H9 (cell line): ENCODE results near the gene ZNF414. TPM values are rescaled to one million over a fixed set of nuclear protein-coding genes. Genes with fewer than 3 reads are reported as not detected.

ENCODE experiments used
- DNase-seq: peaks from one replicate; pipeline ENCODE4 v3.0.0-alpha.2; 2017
- H2AFZ ChIP-seq: one replicate; pipeline ENCODE4 v1.6.1; 2013; ENCODE audit warnings: mild to moderate bottlenecking, low read length, control low read depth, moderate library complexity
- H2AK5ac ChIP-seq: 2 replicates; pipeline ENCODE4 v1.6.1; 2013; ENCODE audit warnings: low read length, control low read depth, mixed read lengths; ENCODE audit not compliant: insufficient read length
- H2BK120ac ChIP-seq: one replicate; pipeline ENCODE4 v1.6.1; 2013; ENCODE audit warnings: low read depth, mild to moderate bottlenecking, low read length, control low read depth, inconsistent platforms; ENCODE audit not compliant: poor library complexity, severe bottlenecking
- H2BK12ac ChIP-seq: 2 replicates; pipeline ENCODE4 v1.6.1; 2013; ENCODE audit warnings: low read length, control low read depth, mixed read lengths, low read depth; ENCODE audit not compliant: insufficient read length
- H2BK15ac ChIP-seq: 2 replicates; pipeline ENCODE4 v1.6.1; 2013; ENCODE audit warnings: low read depth, low read length, control low read depth
- H2BK20ac ChIP-seq: one replicate; pipeline ENCODE4 v1.6.1; 2013; ENCODE audit warnings: low read depth, mild to moderate bottlenecking, low read length, control low read depth, inconsistent platforms; ENCODE audit not compliant: poor library complexity, severe bottlenecking
- H2BK5ac ChIP-seq: 2 replicates; pipeline ENCODE4 v1.6.1; 2013; ENCODE audit warnings: low read length, control low read depth, mixed read lengths; ENCODE audit not compliant: insufficient read length
- H3K14ac ChIP-seq: 2 replicates; pipeline ENCODE4 v1.6.1; 2013; ENCODE audit warnings: low read length, control low read depth; ENCODE audit not compliant: insufficient read depth
- H3K18ac ChIP-seq: 2 replicates; pipeline ENCODE4 v1.6.1; 2013; ENCODE audit warnings: low read depth, mild to moderate bottlenecking, mixed read lengths, low read length, control low read depth; ENCODE audit not compliant: insufficient read length
- H3K23ac ChIP-seq: 2 replicates; pipeline ENCODE4 v1.6.1; 2013; ENCODE audit warnings: low read length, control low read depth, mixed read lengths, low read depth; ENCODE audit not compliant: insufficient read length
- H3K23me2 ChIP-seq: 2 replicates; pipeline ENCODE4 v1.6.1; 2013; ENCODE audit warnings: low read depth, mild to moderate bottlenecking, mixed read lengths, low read length, control low read depth; ENCODE audit not compliant: insufficient read length, poor library complexity, severe bottlenecking
- H3K27ac ChIP-seq: 2 replicates; pipeline ENCODE4 v1.5.1; 2013; ENCODE audit warnings: low read length, control low read depth, mixed read lengths, low read depth; ENCODE audit not compliant: insufficient read length
- H3K27me3 ChIP-seq: 2 replicates; pipeline ENCODE4 v1.6.1; 2013; ENCODE audit warnings: low read length, control low read depth, inconsistent platforms; ENCODE audit not compliant: insufficient read depth
- H3K4ac ChIP-seq: 2 replicates; pipeline ENCODE4 v1.6.1; 2013; ENCODE audit warnings: low read depth, mild to moderate bottlenecking, control low read depth, inconsistent platforms, low read length, moderate library complexity
- H3K4me1 ChIP-seq: 2 replicates; pipeline ENCODE4 v1.6.1; 2013; ENCODE audit warnings: low read length, control low read depth, inconsistent platforms; ENCODE audit not compliant: insufficient read depth
- H3K4me2 ChIP-seq: 2 replicates; pipeline ENCODE4 v1.6.1; 2013; ENCODE audit warnings: low read length, control low read depth, mixed read lengths; ENCODE audit not compliant: insufficient read length, insufficient read depth
- H3K56ac ChIP-seq: 2 replicates; pipeline ENCODE4 v1.6.1; 2013; ENCODE audit warnings: low read depth, mild to moderate bottlenecking, mixed read lengths, low read length, control low read depth; ENCODE audit not compliant: insufficient read length
- H3K79me1 ChIP-seq: 2 replicates; pipeline ENCODE4 v1.6.1; 2013; ENCODE audit warnings: low read depth, mild to moderate bottlenecking, moderate library complexity, low read length, control low read depth, inconsistent platforms; ENCODE audit not compliant: insufficient read depth, poor library complexity, severe bottlenecking
- H3K79me2 ChIP-seq: 2 replicates; pipeline ENCODE4 v1.6.1; 2013; ENCODE audit warnings: low read length, control low read depth, inconsistent platforms; ENCODE audit not compliant: insufficient read depth
- H3K9ac ChIP-seq: 2 replicates; pipeline ENCODE4 v1.6.1; 2013; ENCODE audit warnings: low read length, control low read depth, mixed read lengths; ENCODE audit not compliant: insufficient read length; ENCODE audit errors: extremely low read depth
- H3K9me3 ChIP-seq: one replicate; pipeline ENCODE4 v1.6.1; 2013; ENCODE audit warnings: low read depth, low read length, inconsistent platforms; ENCODE audit not compliant: control insufficient read depth
- H3T11ph ChIP-seq: one replicate; pipeline ENCODE4 v1.6.1; 2013; ENCODE audit warnings: mild to moderate bottlenecking, low read length, control low read depth, inconsistent platforms
- H4K20me1 ChIP-seq: one replicate; pipeline ENCODE4 v1.6.1; 2013; ENCODE audit not compliant: control insufficient read depth, insufficient read length, insufficient read depth
- H4K5ac ChIP-seq: 2 replicates; pipeline ENCODE4 v1.6.1; 2013; ENCODE audit warnings: low read depth, mild to moderate bottlenecking, mixed read lengths, low read length, control low read depth; ENCODE audit not compliant: insufficient read length
- H4K8ac ChIP-seq: replicated peaks from 2 replicates; pipeline ENCODE4 v1.6.1; 2013; ENCODE audit warnings: low read length, control low read depth, mixed read lengths, low read depth; ENCODE audit not compliant: insufficient read length
- H4K91ac ChIP-seq: 2 replicates; pipeline ENCODE4 v1.6.1; 2013; ENCODE audit warnings: low read depth, mild to moderate bottlenecking, moderate library complexity, mixed read lengths, low read length, control low read depth; ENCODE audit not compliant: insufficient read length
- H3K27ac Mint-ChIP-seq, 3 experiments: 2 replicates in 2 of 3; 3 replicates in 1 of 3; pipeline ENCODE4 v1.8.0; 2020 to 2021; ENCODE audit warnings: mixed read lengths in 3 of 3, mild to moderate bottlenecking in 1 of 3, moderate library complexity in 1 of 3
- H3K27me3 Mint-ChIP-seq: 2 replicates; pipeline ENCODE4 v1.8.0; 2021; ENCODE audit warnings: low read depth, mild to moderate bottlenecking, moderate library complexity, mixed read lengths
- H3K36me3 Mint-ChIP-seq, 3 experiments: 2 replicates in 2 of 3; 3 replicates in 1 of 3; pipeline ENCODE4 v1.8.0; 2020 to 2021; ENCODE audit warnings: low read depth in 3 of 3, mixed read lengths in 3 of 3; ENCODE audit not compliant: insufficient read depth in 1 of 3
- H3K4me1 Mint-ChIP-seq, 2 experiments: 2 replicates each; pipeline ENCODE4 v1.8.0; 2020; ENCODE audit warnings: mixed read lengths in 2 of 2
- H3K4me3 Mint-ChIP-seq, 2 experiments: 2 replicates in 1 of 2; 3 replicates in 1 of 2; pipeline ENCODE4 v1.8.0; 2020 to 2021; ENCODE audit warnings: mild to moderate bottlenecking in 2 of 2, mixed read lengths in 2 of 2, moderate library complexity in 1 of 2
- H3K9me3 Mint-ChIP-seq, 2 experiments: 2 replicates in 1 of 2; 3 replicates in 1 of 2; pipeline ENCODE4 v1.8.0; 2020; ENCODE audit warnings: mild to moderate bottlenecking in 2 of 2, mixed read lengths in 2 of 2, moderate library complexity in 1 of 2
- CTCF ChIP-seq: fragments of 200-600 bp; sonication (generic); conservative IDR thresholded peaks from 3 replicates; pipeline ENCODE4 v1.8.0; 2021; ENCODE audit warnings: antibody characterized with exemption, mild to moderate bottlenecking
- WGBS: extraction: QIAGEN DNeasy Blood & Tissue Kit; methylation state at CpG from one replicate; pipeline ENCODE4 v1.1.7; 2013; ENCODE audit warnings: missing lambda C conversion rate, low lambda C conversion rate, mixed read lengths; ENCODE audit not compliant: insufficient read length; ENCODE audit errors: extremely low coverage; 5-methylcytosine and 5-hydroxymethylcytosine counted together
- total RNA-seq: library from RNA; stranded (reverse); gene quantifications from 2 replicates; pipeline ENCODE4 v1.2.1, GENCODE V29; 2021

Gene ZNF414
- total RNA-seq, 1 experiment from 2014 or later, result 29.3 TPM

- Histone ChIP-seq H3K4ac (no peak overlapping the region), H3K9ac (no peak overlapping the region), H2AK5ac (no peak overlapping the region), H3K14ac (no peak overlapping the region), H2AFZ (no peak overlapping the region), H2BK20ac (no peak overlapping the region), H4K5ac (no peak overlapping the region), H3K27ac (no peak overlapping the region), H2BK120ac (no peak overlapping the region), H3K27me3 (no peaks in the 10 kb centered on the region), H4K91ac (no peak overlapping the region), H3K9me3 (no peaks in the 10 kb centered on the region), H3K18ac (no peak overlapping the region), H3K79me2 (no peaks in the 10 kb centered on the region), H4K8ac (no peak overlapping the region), H3K56ac (no peak overlapping the region), H3K23me2 (no peaks in the 10 kb centered on the region), H3K4me2 (no peak overlapping the region), H3K23ac (no peak overlapping the region), H3K4me1 (no peaks in the 10 kb centered on the region), H4K20me1 (no peaks in the 10 kb centered on the region), H2BK5ac (no peak overlapping the region), H2BK15ac (no peak overlapping the region), H2BK12ac (no peak overlapping the region), H3T11ph (no peak overlapping the region), H3K79me1 (no peaks in the 10 kb centered on the region)
- no peak for DNase-seq
- WGBS, result no CpG with 5 or more reads among the region's 12 CpGs
- H3K4me1 Mint-ChIP-seq, result 0 out of 4 replicates have a peak, but pooled peaks cover 0 to 5% of the 10 kb centered on the region in 2 experiments
- H3K27ac Mint-ChIP-seq, result no peak overlapping the region; a peak in 1 of 7 replicates
- H3K9me3 Mint-ChIP-seq, result no peaks in the 10 kb centered on the region; a peak in 1 of 5 replicates
- H3K27me3 Mint-ChIP-seq, result no peaks in the 10 kb centered on the region; the same call in none of the 2 replicates
- TF ChIP-seq CTCF, result no peak
- no peaks in the 10 kb centered on the region; a peak in 2 of 7 replicates for H3K36me3 Mint-ChIP-seq
- no peak overlapping the region for H3K4me3 Mint-ChIP-seq
Measured at GRCh38 chr19:8539621-8540149, 25.7 kb upstream of the ZNF414 start.
